CD14-positive monocyte (primary cell): ENCODE data around the gene NUP153. TPM values are rescaled to one million over a fixed set of nuclear protein-coding genes. Genes with fewer than 3 reads are reported as not detected.

Experiments used
- DNase-seq, 3 donors: peaks; one replicate each; pipeline ENCODE4 v3.0.0-alpha.2; 2011 to 2022
- H2AFZ ChIP-seq: 2 replicates; pipeline ENCODE4 v1.6.0; 2012; ENCODE audit warnings: mild to moderate bottlenecking, low read depth, low read length, inconsistent platforms; ENCODE audit not compliant: insufficient read depth, poor library complexity, severe bottlenecking
- H3K27ac ChIP-seq, 2 donors: 1 replicate in 1 of 2; 2 replicates in 1 of 2; pipeline ENCODE4 v1.5.1; 2012 to 2013; ENCODE audit warnings: low read length in 2 of 2, control low read depth in 1 of 2, inconsistent platforms in 1 of 2, low read depth in 1 of 2, mild to moderate bottlenecking in 1 of 2
- H3K27me3 ChIP-seq, 2 donors: one replicate each; pipeline versions ENCODE4 v1.6.0 to v1.6.1; 2011 to 2013; ENCODE audit warnings: low read length in 2 of 2; ENCODE audit not compliant: control insufficient read depth in 2 of 2, insufficient read depth in 2 of 2
- H3K36me3 ChIP-seq, 2 donors: replicated peaks in 1 of 2; 1 replicate in 1 of 2; 2 replicates in 1 of 2; pipeline versions ENCODE4 v1.5.1 to v1.6.1; 2012 to 2013; ENCODE audit warnings: low read length in 2 of 2, control low read depth in 1 of 2, inconsistent platforms in 1 of 2, mild to moderate bottlenecking in 1 of 2; ENCODE audit not compliant: insufficient read depth in 2 of 2, control insufficient read depth in 1 of 2
- H3K4me1 ChIP-seq, 2 donors: 1 replicate in 1 of 2; 2 replicates in 1 of 2; pipeline versions ENCODE4 v1.5.1 to v1.6.1; 2012 to 2013; ENCODE audit warnings: low read length in 2 of 2, control low read depth in 1 of 2, inconsistent platforms in 1 of 2, mild to moderate bottlenecking in 1 of 2, moderate library complexity in 1 of 2; ENCODE audit not compliant: insufficient read depth in 2 of 2, control insufficient read depth in 1 of 2
- H3K4me2 ChIP-seq: replicated peaks from 2 replicates; pipeline ENCODE3; 2012; ENCODE audit warnings: low read length, moderate library complexity, mild to moderate bottlenecking; ENCODE audit not compliant: poor library complexity, severe bottlenecking; ENCODE audit errors: extremely low read depth
- H3K4me3 ChIP-seq, 3 experiments: fragments of 200-600 bp in 1 of 3; sonication (generic) in 1 of 3; replicated peaks in 1 of 3; 1 replicate in 2 of 3; 2 replicates in 1 of 3; pipeline ENCODE4 v1.5.1; 2011 to 2013; ENCODE audit warnings: low read length in 3 of 3, mild to moderate bottlenecking in 3 of 3, control low read depth in 2 of 3, low read depth in 2 of 3, inconsistent platforms in 1 of 3, moderate library complexity in 1 of 3
- H3K79me2 ChIP-seq: 2 replicates; pipeline ENCODE4 v1.6.0; 2012; ENCODE audit warnings: mild to moderate bottlenecking, control low read depth, inconsistent platforms, low read length, moderate library complexity; ENCODE audit not compliant: insufficient read depth
- H3K9ac ChIP-seq: 2 replicates; pipeline ENCODE4 v1.6.0; 2017; ENCODE audit warnings: low read length, mild to moderate bottlenecking; ENCODE audit not compliant: insufficient read depth, poor library complexity, severe bottlenecking
- H3K9me3 ChIP-seq, 2 donors: replicated peaks in 1 of 2; 1 replicate in 1 of 2; 2 replicates in 1 of 2; pipeline versions ENCODE4 v1.5.1 to v1.6.1; 2012 to 2013; ENCODE audit warnings: low read length in 2 of 2, control low read depth in 1 of 2; ENCODE audit not compliant: control insufficient read depth in 1 of 2, insufficient read depth in 1 of 2
- H4K20me1 ChIP-seq: 2 replicates; pipeline ENCODE4 v1.6.0; 2012; ENCODE audit warnings: mild to moderate bottlenecking, low read length, control low read depth, moderate library complexity; ENCODE audit not compliant: insufficient read depth
- H3K27ac Mint-ChIP-seq, 7 donors: one replicate each; pipeline ENCODE4 v1.8.0; 2020; ENCODE audit warnings: mild to moderate bottlenecking in 7 of 7, mixed read lengths in 7 of 7, moderate library complexity in 6 of 7, inconsistent platforms in 2 of 7
- H3K27me3 Mint-ChIP-seq, 3 donors: one replicate each; pipeline ENCODE4 v1.8.0; 2021 to 2022; ENCODE audit warnings: low read depth in 3 of 3, mild to moderate bottlenecking in 3 of 3, mixed read lengths in 3 of 3, moderate library complexity in 3 of 3, inconsistent platforms in 1 of 3
- H3K36me3 Mint-ChIP-seq, 2 donors: one replicate each; pipeline ENCODE4 v1.8.0; 2020; ENCODE audit warnings: mixed read lengths in 2 of 2, inconsistent platforms in 1 of 2, mild to moderate bottlenecking in 1 of 2
- H3K4me1 Mint-ChIP-seq: one replicate; pipeline ENCODE4 v1.8.0; 2020; ENCODE audit warnings: mild to moderate bottlenecking, mixed read lengths
- H3K4me3 Mint-ChIP-seq, 2 donors: one replicate each; pipeline ENCODE4 v1.8.0; 2020; ENCODE audit warnings: mild to moderate bottlenecking in 2 of 2, mixed read lengths in 2 of 2, moderate library complexity in 1 of 2
- H3K9me3 Mint-ChIP-seq, 7 donors: one replicate each; pipeline ENCODE4 v1.8.0; 2020 to 2022; ENCODE audit warnings: mixed read lengths in 7 of 7, mild to moderate bottlenecking in 6 of 7, moderate library complexity in 6 of 7, inconsistent platforms in 2 of 7
- CTCF ChIP-seq: fragments of 200-600 bp; IDR thresholded peaks from one replicate; pipeline ENCODE4 v1.8.0; 2022; ENCODE audit warnings: antibody characterized with exemption, mild to moderate bottlenecking
- WGBS: methylation state at CpG from one replicate; pipeline ENCODE4 v1.1.5; 2013; ENCODE audit warnings: missing lambda C conversion rate; ENCODE audit not compliant: insufficient coverage; 5-methylcytosine and 5-hydroxymethylcytosine counted together
- intact Hi-C, 2 donors: fragments of 100-400 bp; cut with micrococcal nuclease; formaldehyde crosslinking; loops; one replicate each; pipeline versions ENCODE4 v1.15.0 to v1.15.1; 2023
- polyA plus RNA-seq, 3 donors: library from polyadenylated mRNA; depleted of rRNA in 1 of 3; unstranded in 2 of 3; stranded (reverse) in 1 of 3; fragments of 300-500 nt in 2 of 3; fragments of >200 nt in 1 of 3; fragmentation: Illumina TruSeq in 2 of 3; gene quantifications; 1 replicate in 2 of 3; 2 replicates in 1 of 3; pipeline ENCODE4 v1.2.3, GENCODE V29; 2012 to 2021

The NUP153 gene
- polyA plus RNA-seq, 3 donors, result 0.99 to 13.8 (median 2.3) TPM

GRCh38 chr6:17724341-17724740 lies 17.6 kb upstream of the NUP153 start:
- H2AFZ ChIP-seq, result no peak overlapping the region
- H3K79me2 ChIP-seq, result no peaks in the 10 kb centered on the region
- intact Hi-C loops, result no loop called here
- H3K27ac Mint-ChIP-seq, result no peak overlapping the region
- no peaks in the 10 kb centered on the region for H3K4me1 ChIP-seq
- H3K9ac ChIP-seq, result no peak overlapping the region
- H3K36me3 Mint-ChIP-seq, result no peaks in the 10 kb centered on the region
- DNase-seq, result no peak
- no CpG with 5 or more reads among the region's 3 CpGs for WGBS
- H3K27me3 ChIP-seq, result no peaks in the 10 kb centered on the region
- no peak overlapping the region for H3K4me3 Mint-ChIP-seq
- H3K9me3 Mint-ChIP-seq, result peaks cover 0 to 6% (median 3%) of the 10 kb centered on the region in 7 donors
- H3K27me3 Mint-ChIP-seq, result peaks cover 2 to 4% (median 2%) of the 10 kb centered on the region in 3 donors
- H3K27ac ChIP-seq, result no peak overlapping the region
- no peak for TF ChIP-seq CTCF
- H4K20me1 ChIP-seq, result no peaks in the 10 kb centered on the region
- no peaks in the 10 kb centered on the region for H3K36me3 ChIP-seq
- peaks cover 0 to 4% of the 10 kb centered on the region in 2 donors for H3K9me3 ChIP-seq
- no peak overlapping the region for H3K4me2 ChIP-seq
- H3K4me3 ChIP-seq, result no peak overlapping the region
- peaks cover 2% of the 10 kb centered on the region for H3K4me1 Mint-ChIP-seq

GRCh38 chr6:17721671-17722070 lies 14.9 kb upstream of the NUP153 start:
- peaks cover 2% of the 10 kb centered on the region for H3K4me1 Mint-ChIP-seq
- Histone ChIP-seq H3K4me3 (no peak overlapping the region), H2AFZ (no peak overlapping the region), H3K27me3 (no peaks in the 10 kb centered on the region), H3K4me2 (no peak overlapping the region), H3K27ac (no peak overlapping the region), H4K20me1 (no peaks in the 10 kb centered on the region), H3K4me1 (no peaks in the 10 kb centered on the region), H3K9me3 (no peaks in the 10 kb centered on the region), H3K79me2 (no peaks in the 10 kb centered on the region), H3K36me3 (no peaks in the 10 kb centered on the region), H3K9ac (no peak overlapping the region)
- H3K9me3 Mint-ChIP-seq, result no peaks in the 10 kb centered on the region
- intact Hi-C loops, result no loop called here
- H3K4me3 Mint-ChIP-seq, result no peak overlapping the region
- peaks cover 2 to 7% (median 2%) of the 10 kb centered on the region in 3 donors for H3K27me3 Mint-ChIP-seq
- H3K36me3 Mint-ChIP-seq, result no peaks in the 10 kb centered on the region
- no peak for DNase-seq
- H3K27ac Mint-ChIP-seq, result no peak overlapping the region
- TF ChIP-seq CTCF, result no peak
- WGBS, result 100% methylated on average over 2 of the region's 3 CpGs
